K562 (cell line): ENCODE data around the gene CISD3. TPM values are rescaled to one million over a fixed set of nuclear protein-coding genes. Genes with fewer than 3 reads are reported as not detected.

ENCODE experiments used
- CBX3 ChIP-seq, 2 experiments: IDR thresholded peaks; 1 replicate in 1 of 2; 2 replicates in 1 of 2; pipeline ENCODE4 v1.6.1; 2012; ENCODE audit warnings: inconsistent platforms in 2 of 2, low read length in 2 of 2, borderline replicate concordance in 1 of 2, control low read depth in 1 of 2
- CREM ChIP-seq: IDR thresholded peaks from 2 replicates; pipeline ENCODE4 v1.6.1; 2014; ENCODE audit warnings: antibody characterized with exemption, low read depth
- E2F6 ChIP-seq, 2 experiments: IDR thresholded peaks; 2 replicates each; pipeline ENCODE4 v1.6.1; 2011; ENCODE audit warnings: borderline replicate concordance in 1 of 2, control low read depth in 1 of 2, low read depth in 1 of 2, low read length in 1 of 2, mild to moderate bottlenecking in 1 of 2, mixed read lengths in 1 of 2, moderate library complexity in 1 of 2; ENCODE audit not compliant: insufficient read depth in 1 of 2, insufficient read length in 1 of 2, poor library complexity in 1 of 2, severe bottlenecking in 1 of 2; ENCODE audit errors: extremely low read depth in 1 of 2
- ETV5 ChIP-seq: sonication (generic); formaldehyde crosslinking; IDR thresholded peaks from 2 replicates; pipeline ENCODE4 v1.4.0; 2020; ENCODE audit warnings: low read depth, mild to moderate bottlenecking, missing genetic modification reagents
- HBP1 ChIP-seq: fragments of 450-650 bp; formaldehyde crosslinking; IDR thresholded peaks from 2 replicates; pipeline ENCODE4 v1.4.0; 2022; ENCODE audit warnings: missing genetic modification characterization
- HDGF ChIP-seq: fragments of 450-650 bp; IDR thresholded peaks from 2 replicates; pipeline ENCODE4 v1.6.1; 2016
- JUND ChIP-seq, 2 experiments: IDR thresholded peaks; 2 replicates in 1 of 2; 3 replicates in 1 of 2; pipeline ENCODE4 v1.6.1; 2011; ENCODE audit warnings: borderline replicate concordance in 2 of 2, low read depth in 2 of 2, low read length in 2 of 2, improper control_type of control experiment in 1 of 2, missing biosample characterization in 1 of 2, missing genetic modification characterization in 1 of 2, missing genetic modification reagents in 1 of 2
- L3MBTL2 ChIP-seq: fragments of 450-650 bp; IDR thresholded peaks from 2 replicates; pipeline ENCODE4 v1.6.1; 2016; ENCODE audit warnings: mild to moderate bottlenecking, moderate library complexity
- MAZ ChIP-seq, 2 experiments: fragments of 450-650 bp in 1 of 2; sonication (generic) in 1 of 2; formaldehyde crosslinking; IDR thresholded peaks in 1 of 2; conservative IDR thresholded peaks in 1 of 2; 2 replicates each; pipeline versions ENCODE4 v1.4.0 to v1.5.0; 2020; ENCODE audit warnings: mild to moderate bottlenecking in 1 of 2, missing genetic modification reagents in 1 of 2
- RCOR1 ChIP-seq, 2 experiments: IDR thresholded peaks; 2 replicates each; pipeline ENCODE4 v1.6.1; 2012; ENCODE audit warnings: low read depth in 2 of 2, low read length in 2 of 2, borderline replicate concordance in 1 of 2, improper control_type of control experiment in 1 of 2
- RNF2 ChIP-seq: sonication (generic); IDR thresholded peaks from 2 replicates; pipeline ENCODE4 v1.6.1; 2016
- SAP30 ChIP-seq: fragments of 200-600 bp; sonication (generic); IDR thresholded peaks from 2 replicates; pipeline ENCODE4 v1.6.1; 2012; ENCODE audit warnings: borderline replicate concordance, low read depth, mild to moderate bottlenecking, moderate library complexity, low read length, control low read depth, inconsistent platforms; ENCODE audit not compliant: insufficient read depth, poor library complexity, severe bottlenecking
- SPI1 ChIP-seq: IDR thresholded peaks from 2 replicates; pipeline ENCODE4 v1.6.1; 2011; ENCODE audit warnings: low read depth, low read length, control low read depth, borderline replicate concordance
- SUPT5H ChIP-seq: fragments of 450-650 bp; IDR thresholded peaks from 2 replicates; pipeline ENCODE4 v1.6.1; 2016
- THRB ChIP-seq: fragments of 450-650 bp; formaldehyde crosslinking; conservative IDR thresholded peaks from 2 replicates; pipeline ENCODE4 v1.4.0; 2022; ENCODE audit warnings: mild to moderate bottlenecking, missing genetic modification characterization
- ZNF239 ChIP-seq: fragments of 250-450 bp; sonication (Bioruptor Pico); IDR thresholded peaks from 2 replicates; pipeline ENCODE4 v1.4.0; 2020; ENCODE audit warnings: mild to moderate bottlenecking
- ZNF311 ChIP-seq: fragments of 250-450 bp; sonication (Bioruptor Pico); IDR thresholded peaks from 2 replicates; pipeline ENCODE4 v1.4.0; 2020; ENCODE audit warnings: mild to moderate bottlenecking, moderate library complexity
- ZNF592 ChIP-seq: fragments of 450-650 bp; IDR thresholded peaks from 2 replicates; pipeline ENCODE4 v1.6.1; 2017; ENCODE audit warnings: antibody characterized with exemption, mild to moderate bottlenecking
- polyA plus RNA-seq, 8 experiments: library from polyadenylated mRNA; depleted of rRNA in 4 of 8; stranded (reverse) in 5 of 8; unstranded in 3 of 8; fragments of >200 nt; fragmentation: Nextera tagmentation in 2 of 8; fragmentation: Illumina TruSeq in 1 of 8; extraction: Ambion mirVana in 2 of 8; extraction: Trizol in 1 of 8; gene quantifications; 2 replicates each; pipeline versions ENCODE4 v1.2.1 to v1.2.3, GENCODE V29; 2011 to 2014; ENCODE audit warnings: inconsistent platforms in 1 of 8, missing spikeins in 1 of 8
- total RNA-seq, 7 experiments: library from RNA; depleted of rRNA in 6 of 7; stranded (reverse); fragments of >200 nt in 6 of 7; fragmentation: Illumina TruSeq in 2 of 7; extraction: Trizol in 2 of 7; gene quantifications; 2 replicates each; pipeline versions ENCODE4 v1.2.1 to v1.2.3, GENCODE V29; 2011 to 2021; ENCODE audit warnings: low replicate concordance in 1 of 7

Gene CISD3
- total and polyA plus RNA-seq, 9 of the 15 experiments (the other 6 are each of a cell fraction or from before 2014, with no cell fraction given) = 5.0 to 60.7 (median 15.7) TPM

- TF ChIP-seq ZNF592 = peak; percentile 72
- TF ChIP-seq CREM = 0 out of 2 replicates have a peak, but pooled peaks have one; percentile 30
- peak; percentile 63; the same call in 1 of the 2 replicates for TF ChIP-seq HBP1
- TF ChIP-seq CBX3 (IDR thresholded peaks at IDR 0.05; ENCODE audit: borderline replicate concordance in 1 of 2, low read length in 2 of 2) = peak in 1 of 2 experiments; percentile 84; a peak in 1 of 3 replicates
- TF ChIP-seq MAZ (CRISPR knock-in tag; conservative IDR thresholded peaks at IDR 0.05 in 1 of 2, IDR thresholded peaks at IDR 0.05 in 1 of 2) = peak in 1 of 2 experiments; percentile 23; a peak in 1 of 4 replicates
- peak; percentile 87 for TF ChIP-seq RNF2
- peak; percentile 38; the same call in 1 of the 2 replicates for TF ChIP-seq SUPT5H
- no peak for TF ChIP-seq SAP30
- 0 out of 2 replicates have a peak, but pooled peaks have one; percentile 4 for TF ChIP-seq JUND (IDR thresholded peaks at IDR 0.05; ENCODE audit: borderline replicate concordance, low read depth, low read length)
- peak; percentile 14; the same call in 1 of the 3 replicates for TF ChIP-seq JUND (tag; IDR thresholded peaks at IDR 0.05; ENCODE audit: borderline replicate concordance, low read depth, low read length)
- 0 out of 2 replicates have a peak, but pooled peaks have one; percentile 38 for TF ChIP-seq THRB (CRISPR knock-in tag)
- 0 out of 2 replicates have a peak, but pooled peaks have one; percentile 44 for TF ChIP-seq ZNF311 (CRISPR knock-in tag)
- 0 out of 2 replicates have a peak, but pooled peaks have one; percentile 42 for TF ChIP-seq ETV5 (CRISPR knock-in tag)
- peak in 1 of 2 experiments; percentile 74; a peak in 2 of 4 replicates for TF ChIP-seq RCOR1 (IDR thresholded peaks at IDR 0.05; ENCODE audit: borderline replicate concordance in 1 of 2, low read depth in 2 of 2, low read length in 2 of 2)
- TF ChIP-seq SPI1 = 0 out of 2 replicates have a peak, but pooled peaks have one; percentile 35
- TF ChIP-seq L3MBTL2 = peak; percentile 99
- no peak for TF ChIP-seq HDGF
- TF ChIP-seq ZNF239 (CRISPR knock-in tag) = peak; percentile 34; the same call in 1 of the 2 replicates
- TF ChIP-seq E2F6 (IDR thresholded peaks at IDR 0.05; ENCODE audit: borderline replicate concordance in 1 of 2, extremely low read depth in 1 of 2, insufficient read depth in 1 of 2, insufficient read length in 1 of 2, low read depth in 1 of 2, low read length in 1 of 2, poor library complexity in 1 of 2, severe bottlenecking in 1 of 2) = peak; percentile 94 to 99
Measured at GRCh38 chr17:38728290-38728831, 1.8 kb upstream of the CISD3 start (continued).
